Peyer's patch (tissue), 4 donors: Measurements from ENCODE around the gene NEK6.

ENCODE experiments used
- CTCF ChIP-seq, 6 experiments: fragments of 450-650 bp in 4 of 6; fragments of 200-600 bp in 2 of 6; sonication (generic) in 1 of 6; IDR thresholded peaks; one replicate each; pipeline ENCODE4 v1.5.1; 2017 to 2019; ENCODE audit warnings: antibody characterized with exemption in 6 of 6, mild to moderate bottlenecking in 3 of 6, moderate library complexity in 1 of 6
- POLR2A ChIP-seq, 2 donors: fragments of 450-650 bp; IDR thresholded peaks; one replicate each; pipeline ENCODE4 v1.5.1; 2017; ENCODE audit warnings: antibody characterized with exemption in 2 of 2, mild to moderate bottlenecking in 2 of 2, moderate library complexity in 2 of 2

GRCh38 chr9:124349267-124349666 lies 91.5 kb downstream of the NEK6 start:
- TF ChIP-seq CTCF (IDR thresholded peaks at IDR 0.05) (no peak), POLR2A (IDR thresholded peaks at IDR 0.05) (no peak)
